ENCODE data around the gene TPRG1L. TPM values are rescaled to one million over a fixed set of nuclear protein-coding genes. Genes with fewer than 3 reads are reported as not detected.

TPRG1L gene
- total RNA-seq, 1 experiment from 2014 or later: 14.4 TPM

- peaks cover 11% of the 10 kb centered on the region for H3K4me1 ChIP-seq (ENCODE audit: low read length)
- H3K4me3 ChIP-seq (ENCODE audit: low read length): no peak overlapping the region
- H3K9ac ChIP-seq (ENCODE audit: low read length): no peak overlapping the region
- H3K36me3 ChIP-seq (ENCODE audit: insufficient read depth, low read length): peaks cover 5% of the 10 kb centered on the region; the same call in 1 of the 2 replicates
- H3K27me3 ChIP-seq (ENCODE audit: low read length): no peaks in the 10 kb centered on the region
- H3K4me2 ChIP-seq (ENCODE audit: low read depth, low read length, poor library complexity, severe bottlenecking): no peak overlapping the region
- H3K9me3 ChIP-seq (ENCODE audit: low read length): no peaks in the 10 kb centered on the region
- H3K27ac ChIP-seq (ENCODE audit: low read length): no peak overlapping the region
- H2AFZ ChIP-seq (ENCODE audit: low read length): no peak overlapping the region
- H3K79me2 ChIP-seq (ENCODE audit: low read length): peaks cover 20% of the 10 kb centered on the region
- no peaks in the 10 kb centered on the region for H4K20me1 ChIP-seq (ENCODE audit: insufficient read depth, low read depth, low read length)
- no peaks in the 10 kb centered on the region for H3K9me2 ChIP-seq (replicated peaks; ENCODE audit: insufficient read depth, low read length)
- no peak for DNase-seq
Measured at GRCh38 chr1:3645247-3645646, 20.4 kb downstream of the TPRG1L start.

- no peaks in the 10 kb centered on the region for H3K9me2 ChIP-seq (replicated peaks; ENCODE audit: insufficient read depth, low read length)
- no peaks in the 10 kb centered on the region for H4K20me1 ChIP-seq (ENCODE audit: insufficient read depth, low read depth, low read length)
- H2AFZ ChIP-seq (ENCODE audit: low read length): no peak overlapping the region
- H3K79me2 ChIP-seq (ENCODE audit: low read length): peaks cover 20% of the 10 kb centered on the region
- peaks cover 5% of the 10 kb centered on the region; the same call in 1 of the 2 replicates for H3K36me3 ChIP-seq (ENCODE audit: insufficient read depth, low read length)
- peaks cover 11% of the 10 kb centered on the region for H3K4me1 ChIP-seq (ENCODE audit: low read length)
- H3K4me2 ChIP-seq (ENCODE audit: low read depth, low read length, poor library complexity, severe bottlenecking): no peak overlapping the region
- no peak overlapping the region for H3K9ac ChIP-seq (ENCODE audit: low read length)
- H3K4me3 ChIP-seq (ENCODE audit: low read length): no peak overlapping the region
- no peaks in the 10 kb centered on the region for H3K9me3 ChIP-seq (ENCODE audit: low read length)
- no peak for DNase-seq
- no peaks in the 10 kb centered on the region for H3K27me3 ChIP-seq (ENCODE audit: low read length)
- no peak overlapping the region for H3K27ac ChIP-seq (ENCODE audit: low read length)
Measured at GRCh38 chr1:3645666-3646355, 21.0 kb downstream of the TPRG1L start.

- Histone ChIP-seq H3K27ac (ENCODE audit: low read length) (no peak overlapping the region), H3K9me3 (ENCODE audit: low read length) (no peaks in the 10 kb centered on the region), H3K36me3 (ENCODE audit: insufficient read depth, low read length) (peaks cover 5% of the 10 kb centered on the region; the same call in 1 of the 2 replicates), H3K4me2 (ENCODE audit: low read depth, low read length, poor library complexity, severe bottlenecking) (no peak overlapping the region), H3K79me2 (ENCODE audit: low read length) (peaks cover 20% of the 10 kb centered on the region), H3K9ac (ENCODE audit: low read length) (no peak overlapping the region), H2AFZ (ENCODE audit: low read length) (no peak overlapping the region), H4K20me1 (ENCODE audit: insufficient read depth, low read depth, low read length) (no peaks in the 10 kb centered on the region), H3K4me3 (ENCODE audit: low read length) (no peak overlapping the region), H3K9me2 (replicated peaks; ENCODE audit: insufficient read depth, low read length) (no peaks in the 10 kb centered on the region), H3K27me3 (ENCODE audit: low read length) (no peaks in the 10 kb centered on the region), H3K4me1 (ENCODE audit: low read length) (peaks cover 11% of the 10 kb centered on the region)
- DNase-seq: no peak
Measured at GRCh38 chr1:3646596-3646995, 21.8 kb downstream of the TPRG1L start.

GRCh38 chr1:3649342-3650247, 24.8 kb downstream of the TPRG1L start, which contains the start of gene WRAP73:
Gene WRAP73 (minus strand): TSS chr1:3650103. CDS start chr1:3649999, 104 bp downstream.
- peak; percentile 97 for DNase-seq
- H3K4me2 ChIP-seq (ENCODE audit: low read depth, low read length, poor library complexity, severe bottlenecking): peak within 1 kb of the TSS; percentile 88
- peak within 1 kb of the TSS; percentile 100 for H3K4me3 ChIP-seq (ENCODE audit: low read length)
- no peaks in the 10 kb centered on the region for H3K27me3 ChIP-seq (ENCODE audit: low read length)
- peak within 1 kb of the TSS; percentile 98 for H2AFZ ChIP-seq (ENCODE audit: low read length)
- no peak within 1 kb of the TSS for H3K27ac ChIP-seq (ENCODE audit: low read length)
- peaks cover 20% of the 10 kb centered on the region for H3K79me2 ChIP-seq (ENCODE audit: low read length)
- peak within 1 kb of the TSS; percentile 97 for H3K9ac ChIP-seq (ENCODE audit: low read length)
- H4K20me1 ChIP-seq (ENCODE audit: insufficient read depth, low read depth, low read length): no peaks in the 10 kb centered on the region
- peaks cover 15% of the 10 kb centered on the region for H3K4me1 ChIP-seq (ENCODE audit: low read length)
- no peaks in the 10 kb centered on the region for H3K9me2 ChIP-seq (replicated peaks; ENCODE audit: insufficient read depth, low read length)
- no peaks in the 10 kb centered on the region for H3K9me3 ChIP-seq (ENCODE audit: low read length)
- H3K36me3 ChIP-seq (ENCODE audit: insufficient read depth, low read length): peaks cover 5% of the 10 kb centered on the region; the same call in 1 of the 2 replicates

DNA sequence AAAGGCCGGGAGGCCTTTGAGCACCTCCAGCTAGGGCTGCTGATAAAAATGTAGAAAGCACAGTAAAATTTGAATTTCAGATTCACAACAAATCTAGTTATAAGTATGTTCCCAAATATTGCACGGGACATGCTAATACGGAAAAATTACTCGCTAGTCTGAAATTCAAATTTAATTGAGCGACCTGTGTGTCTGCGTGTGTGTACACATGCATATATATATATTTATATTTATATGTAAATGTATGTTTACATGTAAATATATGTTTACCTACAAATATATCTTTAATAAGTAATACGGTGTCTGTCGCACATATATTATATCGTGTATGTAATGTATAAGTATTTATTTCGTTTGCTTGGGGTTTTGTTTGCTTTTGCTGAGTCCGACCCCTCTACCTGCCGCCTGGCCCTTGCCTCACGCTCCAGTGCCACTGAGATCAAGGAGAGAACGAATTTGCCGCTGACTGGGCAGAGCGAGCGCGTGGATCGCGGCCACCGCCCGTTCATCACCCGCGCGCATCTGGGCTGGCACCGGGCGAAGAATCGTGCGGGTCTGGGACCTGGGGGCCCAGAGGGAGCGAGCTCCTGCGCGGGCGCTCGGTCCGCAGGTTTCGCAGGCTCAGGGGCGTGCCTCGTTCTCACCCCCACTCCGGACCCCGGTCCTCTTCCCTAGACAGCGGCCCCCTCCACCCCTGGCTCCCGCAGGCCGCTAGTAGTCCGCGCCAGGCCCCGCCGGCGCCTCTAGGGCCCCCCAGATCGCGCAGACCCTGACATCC, 25.6 kb downstream of the TPRG1L start:
- H3K27ac ChIP-seq (ENCODE audit: low read length): no peak overlapping the region
- no peak for DNase-seq
- H3K79me2 ChIP-seq (ENCODE audit: low read length): peaks cover 20% of the 10 kb centered on the region
- 0 out of 2 replicates have a peak overlapping the region, but pooled peaks have one; percentile 100 for H3K4me3 ChIP-seq (ENCODE audit: low read length)
- H3K9ac ChIP-seq (ENCODE audit: low read length): no peak overlapping the region
- no peaks in the 10 kb centered on the region for H3K9me2 ChIP-seq (replicated peaks; ENCODE audit: insufficient read depth, low read length)
- no peaks in the 10 kb centered on the region for H4K20me1 ChIP-seq (ENCODE audit: insufficient read depth, low read depth, low read length)
- peaks cover 16% of the 10 kb centered on the region for H3K4me1 ChIP-seq (ENCODE audit: low read length)
- no peaks in the 10 kb centered on the region for H3K27me3 ChIP-seq (ENCODE audit: low read length)
- 0 out of 2 replicates have a peak overlapping the region, but pooled peaks have one; percentile 21 for H2AFZ ChIP-seq (ENCODE audit: low read length)
- H3K4me2 ChIP-seq (ENCODE audit: low read depth, low read length, poor library complexity, severe bottlenecking): peak overlapping the region; percentile 88
- no peaks in the 10 kb centered on the region for H3K9me3 ChIP-seq (ENCODE audit: low read length)
- H3K36me3 ChIP-seq (ENCODE audit: insufficient read depth, low read length): peaks cover 5% of the 10 kb centered on the region; the same call in 1 of the 2 replicates

GRCh38 chr1:3651026-3651929, 26.5 kb downstream of the TPRG1L start:
- no peaks in the 10 kb centered on the region for H3K9me3 ChIP-seq (ENCODE audit: low read length)
- no peak overlapping the region for H3K27ac ChIP-seq (ENCODE audit: low read length)
- no peaks in the 10 kb centered on the region for H4K20me1 ChIP-seq (ENCODE audit: insufficient read depth, low read depth, low read length)
- DNase-seq: no peak
- peaks cover 20% of the 10 kb centered on the region for H3K79me2 ChIP-seq (ENCODE audit: low read length)
- H3K27me3 ChIP-seq (ENCODE audit: low read length): no peaks in the 10 kb centered on the region
- peaks cover 5% of the 10 kb centered on the region; the same call in 1 of the 2 replicates for H3K36me3 ChIP-seq (ENCODE audit: insufficient read depth, low read length)
- H3K4me1 ChIP-seq (ENCODE audit: low read length): peaks cover 25% of the 10 kb centered on the region
- H2AFZ ChIP-seq (ENCODE audit: low read length): no peak overlapping the region
- H3K9ac ChIP-seq (ENCODE audit: low read length): no peak overlapping the region
- H3K9me2 ChIP-seq (replicated peaks; ENCODE audit: insufficient read depth, low read length): no peaks in the 10 kb centered on the region
- no peak overlapping the region; the same call in 1 of the 2 replicates for H3K4me3 ChIP-seq (ENCODE audit: low read length)
- H3K4me2 ChIP-seq (ENCODE audit: low read depth, low read length, poor library complexity, severe bottlenecking): peak overlapping the region; percentile 53

GRCh38 chr1:3651930-3652547, 27.2 kb downstream of the TPRG1L start, which contains the start of gene TP73:
Gene TP73 (plus strand): TSS chr1:3652516. CDS start chr1:3682366, 29,850 bp downstream.
- no peaks in the 10 kb centered on the region for H3K9me3 ChIP-seq (ENCODE audit: low read length)
- peak within 1 kb of the TSS; percentile 42 for H3K9ac ChIP-seq (ENCODE audit: low read length)
- peaks cover 20% of the 10 kb centered on the region for H3K79me2 ChIP-seq (ENCODE audit: low read length)
- DNase-seq: no peak
- no peaks in the 10 kb centered on the region for H3K9me2 ChIP-seq (replicated peaks; ENCODE audit: insufficient read depth, low read length)
- peaks cover 28% of the 10 kb centered on the region for H3K4me1 ChIP-seq (ENCODE audit: low read length)
- no peak within 1 kb of the TSS for H3K27ac ChIP-seq (ENCODE audit: low read length)
- peaks cover 5% of the 10 kb centered on the region; the same call in 1 of the 2 replicates for H3K36me3 ChIP-seq (ENCODE audit: insufficient read depth, low read length)
- peak within 1 kb of the TSS; percentile 43; the same call in 1 of the 2 replicates for H3K4me3 ChIP-seq (ENCODE audit: low read length)
- no peaks in the 10 kb centered on the region for H4K20me1 ChIP-seq (ENCODE audit: insufficient read depth, low read depth, low read length)
- H2AFZ ChIP-seq (ENCODE audit: low read length): no peak within 1 kb of the TSS
- peak within 1 kb of the TSS; percentile 53 for H3K4me2 ChIP-seq (ENCODE audit: low read depth, low read length, poor library complexity, severe bottlenecking)
- no peaks in the 10 kb centered on the region for H3K27me3 ChIP-seq (ENCODE audit: low read length)
